Pons (tissue), 1 donor: ENCODE results near the gene SCN4B.

Experiments
- DNase-seq: peaks from one replicate; pipeline ENCODE4 v3.0.0-alpha.2; 2016; ENCODE audit warnings: low spot score

The SCN4B gene

DNA sequence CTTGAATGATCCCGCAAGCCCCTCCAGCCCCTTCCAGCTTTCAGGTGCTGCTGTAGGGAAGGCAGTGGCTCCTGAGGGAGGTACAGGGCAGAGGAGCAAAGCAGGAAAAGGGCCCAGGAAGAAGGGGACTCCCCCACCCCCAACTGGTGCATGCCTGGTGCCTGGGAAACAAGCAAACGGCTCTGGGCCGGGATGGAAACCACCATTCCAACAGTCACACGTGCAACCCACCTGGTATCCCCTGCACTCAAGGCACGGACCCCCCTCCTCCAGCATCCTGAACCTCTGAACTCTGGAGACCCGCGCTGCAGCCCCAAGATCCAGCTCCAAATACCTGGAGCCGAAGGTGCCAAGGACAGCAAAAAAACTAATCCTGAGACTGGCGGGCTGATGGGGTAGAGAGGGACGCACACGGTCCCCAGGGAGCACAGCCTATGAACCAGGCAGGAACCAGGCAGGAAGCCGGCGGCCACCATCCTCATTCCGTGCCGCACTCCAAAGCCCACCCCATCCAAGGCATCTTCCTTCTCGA, 537 bp downstream of the SCN4B start:
- DNase-seq = no peak

DNA sequence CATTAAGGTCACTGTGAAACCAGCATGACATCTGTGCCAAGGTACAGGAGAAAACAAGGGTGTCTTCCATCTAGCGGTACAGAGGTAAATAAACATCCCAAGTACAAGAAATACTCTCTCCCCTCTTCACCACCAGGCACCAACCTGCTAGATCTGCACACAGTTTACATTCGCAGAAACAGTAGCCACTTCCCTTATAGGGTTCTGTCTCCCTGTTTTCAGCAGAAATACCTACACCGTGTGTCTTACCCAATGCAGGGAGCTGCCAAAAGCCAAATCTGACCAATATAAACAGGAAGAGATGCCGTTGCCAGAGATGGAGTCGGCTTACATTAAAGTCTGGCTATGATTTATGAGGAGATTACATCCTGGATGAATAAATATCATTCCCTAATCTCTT, 1.2 kb downstream of the SCN4B start:
- DNase-seq = no peak

DNA sequence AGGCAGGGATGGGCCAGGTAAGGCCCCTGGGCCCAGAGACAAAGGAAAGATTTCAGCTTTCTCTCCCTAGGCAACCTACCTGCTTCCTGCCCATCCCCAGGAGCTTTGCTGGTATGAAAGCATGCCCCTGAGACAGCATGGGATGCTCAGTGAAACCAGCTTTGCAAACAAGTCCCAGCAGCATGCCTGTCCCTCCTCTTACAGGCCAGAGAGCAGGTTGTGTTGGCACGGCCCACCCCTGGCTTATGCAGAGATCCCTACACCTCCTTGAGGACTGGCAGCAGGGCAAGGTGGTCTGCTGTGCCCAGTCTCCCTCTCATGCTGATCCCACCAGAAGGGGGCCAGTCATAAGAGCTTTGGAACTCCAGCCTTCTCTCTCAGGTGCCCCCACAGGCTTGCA, 3.1 kb downstream of the SCN4B start:
- DNase-seq = no peak

DNA sequence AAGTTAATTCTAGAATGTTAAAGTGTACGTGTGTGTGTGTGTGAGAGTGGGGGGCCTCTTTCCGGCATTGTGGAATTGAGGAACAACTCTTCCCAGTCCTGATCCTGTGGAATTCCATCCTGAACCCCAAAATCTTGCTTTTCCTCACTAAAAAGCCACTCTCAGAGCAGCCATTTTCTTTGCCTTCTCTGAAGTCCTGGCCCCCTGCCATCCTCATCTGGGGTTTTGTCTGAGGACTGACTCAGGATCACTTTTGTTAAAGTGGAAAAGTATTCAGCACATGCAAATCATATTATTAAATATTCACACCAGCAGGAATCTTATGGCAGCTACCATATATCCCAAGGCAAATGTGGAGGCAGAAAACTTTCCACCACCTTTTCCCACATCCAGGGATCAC, 3.8 kb downstream of the SCN4B start:
- DNase-seq = no peak

DNA sequence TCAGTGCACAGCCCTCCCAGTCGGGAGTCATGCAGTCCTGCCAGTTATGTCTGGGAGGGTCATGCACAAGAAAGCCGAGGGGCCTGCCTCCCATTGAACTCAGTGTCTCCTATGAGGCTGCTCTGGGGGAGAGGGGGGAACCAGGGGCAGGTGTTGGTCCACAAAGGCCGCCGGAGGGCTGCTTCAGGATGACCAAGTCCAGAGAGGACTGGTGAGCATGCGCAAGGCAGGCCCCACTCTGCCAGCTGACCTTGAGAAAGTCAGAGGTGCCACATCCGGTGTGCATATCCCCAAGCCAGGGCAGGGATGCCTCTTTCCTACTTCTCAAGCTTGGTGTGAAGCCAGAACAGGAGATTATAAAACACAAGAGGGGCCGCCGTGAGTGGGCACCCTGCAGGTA, 4.4 kb downstream of the SCN4B start:
- no peak for DNase-seq

DNA sequence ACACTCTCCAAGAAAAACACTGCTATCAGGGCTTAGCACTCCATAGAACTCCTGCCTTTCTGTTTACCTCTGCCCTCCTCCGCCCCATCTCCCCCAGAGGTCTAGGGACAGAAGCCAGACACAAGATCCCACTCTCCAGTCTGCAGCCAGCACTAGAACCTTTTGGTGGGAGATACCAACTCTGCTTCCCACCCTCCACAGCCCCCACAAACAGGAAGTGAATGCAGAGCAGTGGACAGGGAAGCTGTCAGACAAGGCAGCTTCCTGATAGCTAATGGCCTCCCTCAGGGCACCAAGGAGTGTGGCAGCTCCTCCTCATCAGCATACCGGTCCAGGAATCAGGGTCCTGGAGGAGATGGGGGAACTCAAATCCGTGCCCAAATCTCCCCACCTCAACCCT, 5.1 kb downstream of the SCN4B start:
- no peak for DNase-seq

DNA sequence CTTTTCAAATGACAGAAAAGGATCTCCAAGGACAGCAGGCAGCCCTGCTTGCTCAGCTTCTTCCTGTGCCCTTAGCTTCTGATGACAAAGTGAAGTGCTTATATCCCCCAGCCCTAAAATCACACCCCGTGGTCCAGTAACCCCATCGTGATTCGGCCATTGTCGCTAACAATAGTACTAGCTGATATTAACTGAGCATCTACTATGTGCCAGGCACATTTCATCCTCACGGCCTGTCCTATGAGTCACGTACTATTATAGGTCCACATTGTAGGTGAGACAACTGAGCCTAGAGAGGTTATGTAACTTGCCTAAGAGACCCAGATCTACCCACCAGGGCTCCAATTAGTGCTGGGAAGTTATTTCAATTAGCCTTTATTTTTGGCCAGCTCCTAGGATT, 6.1 kb downstream of the SCN4B start:
- no peak for DNase-seq

DNA sequence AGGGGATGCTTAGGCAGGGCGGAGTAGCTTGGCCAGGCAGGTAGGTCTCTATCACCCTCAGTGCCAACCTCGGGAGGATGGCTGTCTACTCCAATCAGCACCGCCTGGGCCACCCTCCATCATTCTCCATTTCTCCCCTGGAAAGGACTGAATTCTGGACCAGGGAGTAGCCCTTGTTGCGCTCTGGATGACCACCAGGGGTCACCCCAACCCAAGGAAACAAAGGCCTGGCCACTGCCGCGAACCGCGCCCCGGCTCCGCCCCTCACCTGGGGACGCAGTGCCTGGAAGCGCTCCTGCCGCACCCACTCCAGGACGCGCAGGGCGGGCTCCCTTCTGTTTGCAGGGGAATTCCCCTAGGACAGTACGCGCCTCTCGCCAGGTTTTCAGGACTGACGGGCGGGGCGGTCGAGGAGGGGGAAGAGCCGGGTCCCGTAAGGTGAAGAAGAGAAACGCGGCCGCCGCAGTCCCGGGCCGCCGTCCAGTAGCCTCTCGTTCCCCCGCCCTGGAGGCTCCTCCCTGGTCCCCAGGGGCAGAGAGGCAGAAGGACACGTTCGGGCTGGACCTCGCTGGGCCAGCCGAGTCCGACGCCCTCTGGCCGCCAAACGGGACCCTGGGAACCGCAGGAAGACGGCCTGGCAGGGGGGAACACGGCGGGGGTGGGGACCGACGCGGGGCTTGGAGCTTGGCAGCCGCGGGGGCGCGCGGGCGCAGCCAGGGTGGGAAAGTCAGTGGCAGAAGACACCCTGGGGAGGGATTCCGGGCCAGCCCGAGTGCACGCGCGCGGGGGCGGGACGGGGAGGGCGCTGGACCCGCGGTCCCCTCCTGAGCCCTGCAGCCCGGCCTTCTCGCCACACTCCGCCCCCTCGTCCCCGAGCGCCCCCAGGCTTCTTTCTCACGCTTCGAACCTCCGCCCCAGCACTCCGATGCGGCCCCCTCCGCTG, 7.1 kb downstream of the SCN4B start:
- peak; percentile 73 for DNase-seq

DNA sequence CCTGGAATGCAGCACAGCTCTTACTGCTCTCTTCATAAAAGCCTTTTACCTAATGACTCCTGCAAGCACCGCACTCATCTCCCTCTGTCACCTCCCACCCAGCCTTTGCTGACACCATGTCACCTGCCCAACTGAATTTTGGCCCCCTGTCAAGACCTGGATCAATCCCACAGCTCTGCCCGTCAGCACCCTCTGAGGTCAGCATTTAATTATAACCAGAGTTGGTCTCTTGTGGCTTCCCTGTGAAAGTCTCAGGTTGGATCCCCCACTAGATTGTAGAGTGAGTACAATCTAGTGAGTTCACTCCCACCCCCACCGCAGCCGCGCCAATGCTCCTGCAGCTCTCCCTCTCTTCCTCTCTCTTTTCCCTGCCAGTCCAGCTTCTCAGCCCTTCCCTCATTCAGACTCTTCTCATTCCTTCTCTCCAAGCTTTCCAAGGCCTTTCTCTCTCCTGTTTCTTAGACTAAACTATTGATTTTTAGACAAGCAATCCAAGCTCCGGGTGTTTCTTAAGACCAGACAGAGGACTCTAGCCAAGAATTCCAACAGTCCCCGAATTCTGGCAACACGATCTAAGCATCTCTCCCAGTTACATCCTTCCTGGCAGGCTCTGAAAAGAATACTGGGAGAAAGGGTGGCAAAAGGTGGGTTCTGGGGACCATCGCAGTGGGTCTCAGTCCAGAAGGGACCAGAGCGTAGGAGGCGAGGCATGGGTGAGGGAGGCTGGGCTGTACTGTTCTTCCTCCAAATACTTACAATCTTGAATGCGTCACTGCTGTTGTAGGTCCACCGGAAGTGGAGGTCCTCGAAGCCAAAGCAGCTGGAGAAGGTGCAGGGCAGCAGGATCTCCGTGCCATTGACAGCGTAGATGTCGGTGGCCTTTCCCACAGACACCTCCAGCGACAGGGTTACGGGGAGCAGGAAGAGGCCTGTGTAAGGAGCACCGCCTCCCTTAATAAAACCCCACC, 8.0 kb downstream of the SCN4B start:
- no peak for DNase-seq

DNA sequence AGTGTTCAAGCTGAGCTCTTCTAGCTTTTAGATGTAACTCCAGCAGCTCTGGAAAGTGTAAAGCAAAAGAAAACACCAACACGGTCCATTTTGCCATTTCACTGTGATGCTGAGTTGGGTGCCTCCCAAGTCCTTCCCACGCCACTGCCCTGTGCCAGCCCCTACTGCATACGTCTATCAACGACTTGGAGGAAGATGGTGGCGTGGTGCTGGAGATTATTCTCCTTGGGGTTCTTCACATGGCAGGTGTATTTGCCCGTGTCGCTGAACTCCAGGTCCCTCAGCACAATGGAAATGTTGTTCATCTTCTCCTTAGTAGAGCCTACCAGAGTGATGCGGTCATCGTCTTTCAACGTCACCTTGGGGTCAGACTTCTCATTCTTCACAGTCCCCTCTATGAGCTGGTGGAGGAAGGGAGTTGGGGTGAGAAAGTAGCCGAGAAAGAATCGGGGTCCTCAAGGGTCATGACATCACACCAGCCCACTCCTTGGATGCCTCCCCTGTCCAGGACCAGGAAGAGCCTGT, 8.9 kb downstream of the SCN4B start:
- no peak for DNase-seq

DNA sequence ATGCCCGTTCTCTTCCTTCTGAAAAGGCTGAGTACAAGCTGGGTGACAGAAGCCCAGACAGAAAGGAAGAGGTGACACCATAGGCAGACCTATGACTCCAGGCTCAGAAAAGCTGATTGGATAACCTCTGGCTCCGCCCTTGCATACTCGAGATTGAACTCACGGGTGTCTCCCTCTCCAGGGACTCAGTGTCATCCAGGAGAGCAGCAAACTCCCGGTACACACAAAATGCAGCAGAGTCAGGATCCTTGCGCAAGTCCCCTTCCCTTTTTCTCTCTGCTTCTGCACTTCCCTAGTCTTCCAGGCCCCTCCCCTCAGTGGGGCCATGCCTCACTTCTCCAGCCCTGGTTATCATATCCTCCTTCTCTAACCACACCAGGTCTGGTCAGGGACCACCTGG, 9.8 kb downstream of the SCN4B start:
- DNase-seq = peak; percentile 46

DNA sequence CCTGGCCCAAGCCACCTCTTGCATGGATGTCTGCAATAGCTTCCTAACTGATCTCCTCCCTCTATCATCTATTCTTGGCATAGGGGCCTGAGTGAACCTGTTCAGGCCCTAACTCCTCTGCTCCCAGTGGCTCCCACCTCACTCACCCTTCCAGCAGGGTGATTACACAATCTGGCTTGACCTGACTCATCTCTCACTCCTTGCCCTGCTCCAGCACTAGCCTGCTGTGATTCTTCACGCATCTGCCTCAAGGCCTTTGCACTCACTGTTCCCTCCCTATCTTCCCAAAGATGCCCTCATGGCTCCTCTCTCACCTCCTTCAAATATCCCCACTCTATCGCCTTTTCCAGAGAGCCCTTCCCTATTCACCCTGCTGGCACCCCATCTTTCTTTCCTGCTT, 10.5 kb downstream of the SCN4B start:
- DNase-seq = no peak

DNA sequence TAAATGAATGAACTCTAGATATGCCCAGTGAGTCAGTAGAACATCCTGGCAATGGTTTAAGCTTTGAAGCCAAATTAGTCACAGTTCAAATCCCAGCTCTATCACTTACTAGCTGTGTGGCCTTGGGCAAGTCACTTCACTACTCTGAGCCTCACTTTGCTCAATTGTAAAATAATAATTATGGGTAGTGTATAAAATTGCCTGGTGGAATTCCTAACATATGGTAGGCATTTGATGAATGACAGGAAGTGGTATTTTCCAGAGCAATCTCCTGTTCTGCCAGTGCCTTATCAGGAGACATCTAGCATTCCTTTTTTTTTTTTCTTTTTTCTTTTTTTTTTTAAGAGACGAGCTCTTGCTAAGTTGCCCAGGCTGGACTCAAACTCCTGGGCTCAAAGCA, 13.0 kb downstream of the SCN4B start:
- no peak for DNase-seq

DNA sequence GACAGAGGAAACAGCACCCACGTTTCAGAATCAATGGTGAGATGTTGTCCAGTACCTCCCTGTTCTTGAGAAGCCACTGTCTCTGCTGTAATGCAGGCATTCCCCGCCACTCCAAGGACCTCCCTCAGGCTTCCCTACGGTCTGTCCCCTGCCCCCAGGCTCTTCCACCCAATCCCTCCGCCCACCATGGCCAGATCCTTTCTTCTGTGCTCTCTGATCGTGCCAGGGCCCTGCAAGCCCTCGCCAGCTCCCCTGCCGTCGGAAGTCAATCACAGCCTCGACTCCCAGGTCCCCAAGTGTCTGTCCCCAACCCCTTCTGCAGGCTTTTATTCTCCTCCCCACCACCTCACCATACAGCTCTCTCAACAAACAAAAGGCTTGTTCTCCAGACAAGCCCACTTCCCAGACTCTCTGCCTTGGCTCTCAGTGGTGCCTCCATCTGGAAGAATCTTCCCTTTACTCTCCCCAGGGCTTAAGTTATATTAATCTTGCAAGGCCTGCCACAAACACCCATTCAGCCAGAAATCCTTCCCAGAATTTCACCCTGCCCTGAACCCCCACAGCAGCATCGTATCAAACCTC, 13.7 kb downstream of the SCN4B start:
- no peak for DNase-seq

DNA sequence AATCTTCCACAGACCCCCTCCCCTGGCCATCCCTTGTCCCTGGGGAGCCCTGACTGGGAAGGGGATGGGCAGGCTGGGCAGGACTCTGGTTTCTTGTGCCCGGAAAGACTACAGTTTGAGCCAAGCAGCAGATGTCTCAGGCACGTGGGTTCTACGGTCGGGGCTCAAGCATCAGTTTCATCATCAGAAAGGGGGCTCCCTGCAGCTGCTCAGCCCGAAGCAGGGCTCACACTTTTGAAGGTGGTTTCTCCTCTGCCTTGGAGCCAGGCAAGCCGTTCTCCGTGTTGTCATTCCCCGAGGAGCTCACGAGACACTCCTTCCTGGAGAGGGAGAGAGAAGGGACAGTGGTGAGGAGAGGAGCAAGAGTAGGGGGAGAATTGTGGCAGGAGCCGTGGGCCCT, 15.8 kb downstream of the SCN4B start:
- no peak for DNase-seq

DNA sequence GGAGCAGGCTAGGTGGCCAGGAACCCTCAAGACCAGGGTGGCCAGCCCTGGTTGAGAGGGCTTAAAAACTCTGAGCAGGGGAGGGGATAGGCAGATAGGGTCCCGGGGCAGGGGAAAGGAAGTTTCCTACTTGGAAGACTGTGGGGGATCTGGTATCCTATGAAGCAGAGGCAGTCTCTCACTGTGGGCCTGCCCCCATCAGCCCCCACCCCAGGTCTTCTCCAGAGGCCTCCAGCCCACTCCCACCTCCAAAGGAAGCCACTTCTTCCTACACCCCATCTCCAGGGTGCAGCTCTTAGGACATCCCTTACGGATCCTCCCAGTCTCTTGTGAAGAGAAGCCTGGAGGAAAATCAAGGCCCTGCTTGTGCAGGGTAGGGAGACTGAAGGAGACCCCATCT, 16.3 kb downstream of the SCN4B start:
- DNase-seq = no peak

DNA sequence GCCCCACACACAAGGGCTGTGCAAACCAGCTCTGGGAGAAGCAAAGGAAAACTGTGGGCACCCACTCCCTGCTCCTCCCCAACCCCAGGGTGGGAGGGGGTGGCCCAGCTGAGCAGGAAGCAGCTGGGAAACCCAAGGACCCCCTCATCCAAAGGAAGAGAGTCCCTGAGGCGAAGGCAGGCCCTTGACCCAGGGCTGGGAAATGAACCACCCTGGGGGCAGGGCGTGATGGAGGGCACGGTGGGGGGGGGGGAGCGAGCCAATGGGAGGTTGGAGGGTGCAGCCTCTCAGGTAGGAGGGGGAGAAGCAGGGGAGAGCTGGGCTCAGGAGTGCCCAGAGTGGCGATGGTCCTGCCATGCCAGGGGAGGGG, 16.8 kb downstream of the SCN4B start:
- DNase-seq = no peak

DNA sequence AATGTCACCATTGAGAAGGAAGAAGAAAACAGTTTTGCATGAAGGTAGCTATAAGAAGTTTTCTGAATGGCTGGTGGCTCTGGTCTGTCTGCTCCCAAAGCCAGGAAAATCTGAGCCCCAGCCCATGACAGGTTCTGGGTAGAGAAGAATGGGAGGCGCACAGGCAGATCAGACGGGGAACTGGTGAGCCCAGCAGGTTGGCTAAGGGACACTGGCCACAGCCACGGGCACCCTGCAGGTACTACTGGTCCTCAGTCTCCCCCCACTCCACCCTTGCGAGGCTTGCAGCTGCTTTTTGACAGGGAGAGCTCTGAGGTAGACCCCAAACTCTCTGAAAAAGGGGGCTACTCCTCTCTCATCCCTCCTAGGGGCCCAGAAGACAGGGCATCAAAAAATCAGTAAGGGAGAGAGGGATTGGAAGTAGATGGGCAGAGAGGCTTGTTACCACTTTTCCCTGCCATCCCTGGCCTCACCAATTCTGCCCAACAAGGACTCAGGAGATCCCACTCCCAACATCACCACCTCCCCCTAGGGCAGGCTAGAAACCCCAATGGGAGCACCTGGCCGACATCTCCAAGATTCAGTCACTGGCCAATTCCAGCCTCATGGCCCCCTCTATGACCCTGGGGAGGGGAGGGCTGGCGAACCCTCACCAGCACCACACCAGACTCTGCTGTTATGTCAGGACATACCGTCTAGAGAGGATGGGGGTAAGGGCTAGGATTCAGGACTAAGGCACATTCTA, 17.4 kb downstream of the SCN4B start:
- no peak for DNase-seq

DNA sequence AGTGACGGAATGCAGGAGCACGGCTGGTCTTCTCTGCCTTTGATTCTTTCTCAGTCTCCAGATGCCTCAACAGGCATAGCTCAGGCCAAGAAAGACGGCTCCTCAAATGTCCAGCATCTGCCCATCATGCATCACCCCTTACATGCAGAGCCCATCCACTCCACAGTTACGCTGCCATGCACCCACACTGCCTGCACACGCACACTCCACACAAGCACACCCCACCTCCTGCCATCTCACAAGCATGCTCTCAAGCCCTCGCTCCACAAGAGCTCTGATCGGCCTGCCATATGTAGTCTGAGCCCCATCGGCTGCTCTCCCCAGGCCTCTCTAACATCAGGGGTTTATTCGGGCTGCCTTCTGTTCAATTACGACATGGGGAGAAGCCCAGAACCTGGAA, 18.8 kb downstream of the SCN4B start:
- DNase-seq = no peak

DNA sequence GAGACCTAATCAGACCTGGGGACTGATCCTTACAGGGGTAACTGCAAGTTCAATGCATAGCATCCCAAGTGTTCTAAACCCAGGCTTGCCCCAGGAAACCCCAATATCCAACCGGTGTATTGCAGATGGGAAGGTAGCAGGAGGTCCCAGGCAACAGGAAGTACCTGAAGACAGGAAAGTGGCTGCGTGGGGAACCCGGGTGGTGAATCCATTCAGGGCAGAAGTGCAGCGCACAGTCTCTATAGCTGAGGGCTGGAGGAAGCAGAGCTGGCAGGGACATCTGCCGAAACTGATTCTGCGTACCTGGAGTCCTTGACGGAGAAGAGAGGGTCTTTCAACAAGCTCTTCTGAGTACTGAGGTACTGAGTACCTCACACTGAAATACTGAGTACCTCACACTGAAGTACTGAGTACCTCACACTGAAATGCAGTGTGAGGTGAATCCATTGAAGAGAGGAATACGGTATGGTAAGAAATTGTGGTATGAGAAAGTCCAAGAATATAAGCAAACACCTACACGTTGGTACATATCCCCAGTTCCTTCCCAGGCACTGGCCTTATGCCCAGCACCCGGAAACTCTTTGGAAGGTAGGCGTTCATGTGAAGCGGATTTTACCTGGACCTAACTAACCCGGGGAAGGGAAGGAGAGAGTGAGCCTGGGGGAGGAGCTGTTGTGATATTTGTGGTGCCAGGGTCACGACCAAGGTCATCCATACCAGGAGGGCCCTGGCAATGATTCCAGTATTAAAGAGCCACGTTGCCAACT, 20.1 kb downstream of the SCN4B start:
- DNase-seq = no peak
